ENCODE results near the gene DRC1.
A peak's percentile ranks its signal among the peaks of the same experiment; 100 is the strongest.

The DRC1 gene

GRCh38 chr2:26396734-26397298 lies 4.9 kb upstream of the DRC1 start:
- TF ChIP-seq CTCF (conservative IDR thresholded peaks at IDR 0.05; ENCODE audit: low read depth), result no peak
- no peak overlapping the region for H3K27ac ChIP-seq
- no peak for DNase-seq (ENCODE audit: low spot score)
- CTCF ChIA-PET, result interaction anchor here (0.6 kb wide), 2 partner anchors 161 to 208 kb away, joined by 3 to 4 read pairs; no protein-coding TSS in a partner anchor
- POLR2A ChIA-PET (ENCODE audit: low non-redundant PET), result no interaction called here

GRCh38 chr2:26399771-26400376 lies 1.8 kb upstream of the DRC1 start:
- peak overlapping the region; percentile 39 for H3K27ac ChIP-seq
- DNase-seq (ENCODE audit: low spot score), result no peak
- POLR2A ChIA-PET (ENCODE audit: low non-redundant PET), result no interaction called here
- CTCF ChIA-PET, result interaction anchor here (0.5 kb wide), 1 partner anchor 73 kb away, joined by 3 read pairs; no protein-coding TSS in a partner anchor
- no peak for TF ChIP-seq CTCF (conservative IDR thresholded peaks at IDR 0.05; ENCODE audit: low read depth)

- H3K27ac ChIP-seq, result peak overlapping the region; percentile 39
- POLR2A ChIA-PET (ENCODE audit: low non-redundant PET), result no interaction called here
- TF ChIP-seq CTCF (conservative IDR thresholded peaks at IDR 0.05; ENCODE audit: low read depth), result no peak
- DNase-seq (ENCODE audit: low spot score), result peak; percentile 43
- CTCF ChIA-PET, result interaction anchor here (0.5 to 0.7 kb wide), 2 partner anchors 72 to 155 kb away, joined by 3 to 4 read pairs; no protein-coding TSS in a partner anchor
These were observed 997 bp upstream of the DRC1 start for GRCh38 chr2:26400723-26401122.

GRCh38 chr2:26407526-26407925 lies 5.8 kb downstream of the DRC1 start:
- CTCF ChIA-PET, result interaction anchor here (0.7 kb wide), 1 partner anchor 34 kb away, joined by 3 read pairs; no protein-coding TSS in a partner anchor
- TF ChIP-seq CTCF (conservative IDR thresholded peaks at IDR 0.05; ENCODE audit: low read depth), result no peak
- POLR2A ChIA-PET (ENCODE audit: low non-redundant PET), result no interaction called here

GRCh38 chr2:26409785-26410184 lies 8.1 kb downstream of the DRC1 start:
- H3K27ac ChIP-seq, result no peak overlapping the region
- POLR2A ChIA-PET (ENCODE audit: low non-redundant PET), result no interaction called here
- CTCF ChIA-PET, result no interaction called here
- TF ChIP-seq CTCF (conservative IDR thresholded peaks at IDR 0.05; ENCODE audit: low read depth), result no peak
- no peak for DNase-seq (ENCODE audit: low spot score)

More at GRCh38 chr2:26407526-26407925, 5.8 kb downstream of the DRC1 start:
- no peak for DNase-seq (ENCODE audit: low spot score)
- H3K27ac ChIP-seq, result no peak overlapping the region

- no peak for DNase-seq (ENCODE audit: low spot score)
- H3K27ac ChIP-seq, result no peak overlapping the region
- ChIA-PET CTCF (interaction anchor here (0.6 to 1.0 kb wide), 3 partner anchors 15 to 23 kb away, joined by 3 to 4 read pairs (median 3); no protein-coding TSS in a partner anchor), POLR2A (ENCODE audit: low non-redundant PET) (no interaction called here)
- TF ChIP-seq CTCF (conservative IDR thresholded peaks at IDR 0.05; ENCODE audit: low read depth), result no peak
These were observed 9.1 kb downstream of the DRC1 start for GRCh38 chr2:26410764-26411243.

All from RWPE1 (cell line).